GM13977 (cell line): ENCODE data around the gene FIGLA.

ENCODE experiments used
- DNase-seq: peaks from one replicate; pipeline ENCODE4 v3.0.0; 2012; ENCODE audit warnings: low spot score
- CTCF ChIP-seq: IDR thresholded peaks from 2 replicates; pipeline ENCODE4 v1.5.1; 2012; ENCODE audit warnings: mild to moderate bottlenecking, control low read depth; ENCODE audit not compliant: insufficient read depth; ENCODE audit errors: extremely low read depth, missing control alignments
- in situ Hi-C: fragments of 300-500 bp; cut with MboI; formaldehyde crosslinking; loops from one replicate; pipeline ENCODE4 v1.12.0; 2022; ENCODE audit warnings: low sequenced_read_pairs, low pct_unique_long_range_greater_than_20kb, mixed read lengths, inconsistent platforms; ENCODE audit not compliant: unreplicated experiment

FIGLA gene

GRCh38 chr2:70777450-70777849 lies 13.0 kb downstream of the FIGLA start:
- in situ Hi-C loops: no loop called here
- TF ChIP-seq CTCF: no peak
- no peak for DNase-seq

- in situ Hi-C loops: no loop called here
- no peak for DNase-seq
- TF ChIP-seq CTCF: no peak
Observed at GRCh38 chr2:70776266-70776665, 14.2 kb downstream of the FIGLA start.

- no peak for TF ChIP-seq CTCF
- no peak for DNase-seq
- in situ Hi-C loops: no loop called here
Observed at GRCh38 chr2:70775141-70775540, 15.3 kb downstream of the FIGLA start.

- in situ Hi-C loops: no loop called here
- DNase-seq: no peak
- TF ChIP-seq CTCF: no peak
Observed at GRCh38 chr2:70772486-70773155, 17.8 kb downstream of the FIGLA start.

GRCh38 chr2:70771446-70771845 lies 19.0 kb downstream of the FIGLA start:
- in situ Hi-C loops: no loop called here
- TF ChIP-seq CTCF: no peak

GRCh38 chr2:70769450-70769849 lies 21.0 kb downstream of the FIGLA start:
- TF ChIP-seq CTCF: no peak
- in situ Hi-C loops: no loop called here
- DNase-seq: no peak

More at GRCh38 chr2:70771446-70771845, 19.0 kb downstream of the FIGLA start:
- DNase-seq: no peak
